ENCODE measurements around the gene NPTN. TPM values are rescaled to one million over a fixed set of nuclear protein-coding genes. Genes with fewer than 3 reads are reported as not detected.

The NPTN gene
- total RNA-seq, 1 experiment from 2014 or later: 151 TPM

DNA sequence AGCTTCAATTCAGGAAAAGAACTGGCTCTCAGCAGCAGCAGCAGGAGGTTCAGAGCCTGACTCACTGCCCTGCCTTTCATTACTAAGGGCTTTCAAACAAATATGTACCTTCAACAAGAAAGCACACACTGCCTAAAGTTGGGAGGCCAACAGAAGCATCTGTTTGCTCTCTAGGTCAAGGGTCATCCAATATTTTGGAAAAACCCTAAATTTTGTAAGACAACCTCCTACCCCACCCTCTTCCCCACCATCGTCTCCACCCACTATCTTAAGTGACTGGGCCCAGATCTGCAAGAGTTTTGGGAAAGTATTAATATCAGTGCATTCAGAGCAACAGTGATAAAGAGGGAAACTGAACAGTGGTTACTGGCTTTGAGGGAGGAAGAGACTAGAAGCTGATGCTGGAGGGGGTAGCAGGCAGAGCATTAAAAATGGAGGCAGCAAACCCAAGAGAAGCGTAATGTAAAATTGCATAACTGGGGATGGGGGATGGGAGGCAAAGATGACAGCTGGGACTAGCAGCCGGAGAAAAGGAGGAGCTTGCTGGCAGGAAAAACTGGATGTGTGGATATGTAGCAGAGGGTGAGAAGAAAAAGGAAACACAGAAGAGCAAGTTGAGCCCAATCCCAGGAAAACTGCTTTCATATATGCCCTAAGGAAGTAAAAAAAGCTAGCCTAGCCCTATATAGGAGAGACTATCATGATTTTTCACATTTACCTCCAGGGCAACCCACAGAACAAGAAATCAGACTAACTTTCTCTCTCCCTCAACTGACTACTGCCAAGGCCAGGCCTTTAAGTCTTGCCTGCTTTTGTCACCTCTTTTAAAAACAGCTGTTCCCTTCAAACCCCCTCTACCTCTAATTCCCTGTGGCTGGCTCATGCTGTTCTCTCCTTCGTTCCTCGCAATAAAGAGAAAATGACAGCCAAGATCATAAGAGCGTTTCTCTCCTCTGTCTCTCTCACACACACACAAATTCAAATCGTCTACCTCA is 31.4 kb downstream of the NPTN start:
- TF ChIP-seq, protein P1, sequence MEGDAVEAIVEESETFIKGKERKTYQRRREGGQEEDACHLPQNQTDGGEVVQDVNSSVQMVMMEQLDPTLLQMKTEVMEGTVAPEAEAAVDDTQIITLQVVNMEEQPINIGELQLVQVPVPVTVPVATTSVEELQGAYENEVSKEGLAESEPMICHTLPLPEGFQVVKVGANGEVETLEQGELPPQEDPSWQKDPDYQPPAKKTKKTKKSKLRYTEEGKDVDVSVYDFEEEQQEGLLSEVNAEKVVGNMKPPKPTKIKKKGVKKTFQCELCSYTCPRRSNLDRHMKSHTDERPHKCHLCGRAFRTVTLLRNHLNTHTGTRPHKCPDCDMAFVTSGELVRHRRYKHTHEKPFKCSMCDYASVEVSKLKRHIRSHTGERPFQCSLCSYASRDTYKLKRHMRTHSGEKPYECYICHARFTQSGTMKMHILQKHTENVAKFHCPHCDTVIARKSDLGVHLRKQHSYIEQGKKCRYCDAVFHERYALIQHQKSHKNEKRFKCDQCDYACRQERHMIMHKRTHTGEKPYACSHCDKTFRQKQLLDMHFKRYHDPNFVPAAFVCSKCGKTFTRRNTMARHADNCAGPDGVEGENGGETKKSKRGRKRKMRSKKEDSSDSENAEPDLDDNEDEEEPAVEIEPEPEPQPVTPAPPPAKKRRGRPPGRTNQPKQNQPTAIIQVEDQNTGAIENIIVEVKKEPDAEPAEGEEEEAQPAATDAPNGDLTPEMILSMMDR (IDR thresholded peaks at IDR 0.05): no peak
- TF ChIP-seq TCF7L2 (IDR thresholded peaks at IDR 0.05; ENCODE audit: low read depth, low read length) (no peak), REST (IDR thresholded peaks at IDR 0.05; ENCODE audit: insufficient read depth in 1 of 2, low read depth in 2 of 2, low read length in 1 of 2) (no peak), SIN3A (IDR thresholded peaks at IDR 0.05; ENCODE audit: borderline replicate concordance, insufficient read depth, low read depth, low read length) (no peak), POLR2AphosphoS5 (IDR thresholded peaks at IDR 0.05; ENCODE audit: low read depth, low read length) (no peak)
- no peak overlapping the region for H3K4me3 ChIP-seq (ENCODE audit: low read depth in 2 of 2, low read length in 2 of 2)
- BruUV-seq (replicated peaks): no TSS peak
- peak overlapping the region; percentile 30; the same call in 1 of the 2 replicates for H3K27ac ChIP-seq (ENCODE audit: low read length)
- DNase-seq (ENCODE audit: low read depth, low spot score) (peak; percentile 2), ATAC-seq (peak; percentile 60)
- no peaks in the 10 kb centered on the region for H3K27me3 ChIP-seq (ENCODE audit: control insufficient read depth, insufficient read depth, low read length)
- in situ Hi-C loops (cut with HindIII; ENCODE audit: low pct_unique_long_range_greater_than_20kb, low sequenced_read_pairs): no loop called here
- intact Hi-C loops (cut with micrococcal nuclease; ENCODE audit: unreplicated experiment): no loop called here
- ChIA-PET POLR2A (no interaction called here), CTCF (interaction anchor here (0.7 to 1.0 kb wide), 3 partner anchors 34 to 103 kb away, joined by 3 to 4 read pairs (median 3); no protein-coding TSS in a partner anchor)
- peaks cover 27% of the 10 kb centered on the region for H3K4me1 ChIP-seq (ENCODE audit: control insufficient read depth, insufficient read depth, low read length)
- no peaks in the 10 kb centered on the region for H3K9me3 ChIP-seq (ENCODE audit: control insufficient read depth, insufficient read depth, low read depth, low read length)
- H3K36me3 ChIP-seq (ENCODE audit: control insufficient read depth, insufficient read depth, low read length): no peaks in the 10 kb centered on the region

GRCh38 chr15:73600413-73601335 is 32.5 kb downstream of the NPTN start:
- no peak for TF ChIP-seq REST (IDR thresholded peaks at IDR 0.05; ENCODE audit: insufficient read depth in 1 of 2, low read depth in 2 of 2, low read length in 1 of 2)
- TF ChIP-seq TCF7L2 (IDR thresholded peaks at IDR 0.05; ENCODE audit: low read depth, low read length): no peak
- TF ChIP-seq POLR2AphosphoS5 (IDR thresholded peaks at IDR 0.05; ENCODE audit: low read depth, low read length): no peak
- TF ChIP-seq, protein P1 (IDR thresholded peaks at IDR 0.05): no peak
- TF ChIP-seq SIN3A (IDR thresholded peaks at IDR 0.05; ENCODE audit: borderline replicate concordance, insufficient read depth, low read depth, low read length): no peak
- Histone ChIP-seq H3K9me3 (ENCODE audit: control insufficient read depth, insufficient read depth, low read depth, low read length) (no peaks in the 10 kb centered on the region), H3K4me3 (ENCODE audit: low read depth in 2 of 2, low read length in 2 of 2) (no peak overlapping the region), H3K27me3 (ENCODE audit: control insufficient read depth, insufficient read depth, low read length) (no peaks in the 10 kb centered on the region), H3K36me3 (ENCODE audit: control insufficient read depth, insufficient read depth, low read length) (no peaks in the 10 kb centered on the region), H3K27ac (ENCODE audit: low read length) (no peak overlapping the region), H3K4me1 (ENCODE audit: control insufficient read depth, insufficient read depth, low read length) (peaks cover 27% of the 10 kb centered on the region)
- intact Hi-C loops (cut with micrococcal nuclease; ENCODE audit: unreplicated experiment) (no loop called here), in situ Hi-C loops (cut with HindIII; ENCODE audit: low pct_unique_long_range_greater_than_20kb, low sequenced_read_pairs) (no loop called here)
- no peak for DNase-seq (ENCODE audit: low read depth, low spot score)
- BruUV-seq (replicated peaks): no TSS peak
- no peak for ATAC-seq
- ChIA-PET CTCF (interaction anchor here (0.7 kb wide), 1 partner anchor 40 kb away, joined by 3 read pairs; no protein-coding TSS in a partner anchor), POLR2A (no interaction called here)
